VCaP (cell line): Measurements from ENCODE around the gene SPPL2C.

ENCODE experiments used
- H3K27ac ChIP-seq: fragments of 450-650 bp; 2 replicates; pipeline ENCODE4 v1.5.1; 2017
- CTCF ChIP-seq: fragments of 450-650 bp; conservative IDR thresholded peaks from 2 replicates; pipeline ENCODE4 v1.5.1; 2017; ENCODE audit warnings: mild to moderate bottlenecking, moderate library complexity

SPPL2C gene

DNA sequence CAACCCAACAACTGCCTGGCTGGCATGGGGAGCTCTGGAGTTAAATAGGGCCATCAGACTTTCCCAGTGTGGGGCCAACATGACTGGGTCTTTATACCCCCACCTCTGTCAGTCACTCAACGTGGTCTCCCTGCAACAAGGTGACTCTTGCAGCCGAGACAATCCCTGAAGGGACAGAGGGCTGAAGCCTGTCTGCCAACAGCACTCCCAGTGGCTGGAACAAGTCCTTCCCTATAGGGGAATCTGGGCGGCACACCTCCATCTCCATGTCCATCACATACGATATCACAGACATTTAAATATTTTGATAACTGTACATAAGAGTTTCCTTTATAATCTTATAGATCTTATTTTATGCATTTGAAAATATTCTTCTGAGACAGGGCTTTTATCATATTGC is 44.9 kb downstream of the SPPL2C start:
- TF ChIP-seq CTCF = peak; percentile 45

DNA sequence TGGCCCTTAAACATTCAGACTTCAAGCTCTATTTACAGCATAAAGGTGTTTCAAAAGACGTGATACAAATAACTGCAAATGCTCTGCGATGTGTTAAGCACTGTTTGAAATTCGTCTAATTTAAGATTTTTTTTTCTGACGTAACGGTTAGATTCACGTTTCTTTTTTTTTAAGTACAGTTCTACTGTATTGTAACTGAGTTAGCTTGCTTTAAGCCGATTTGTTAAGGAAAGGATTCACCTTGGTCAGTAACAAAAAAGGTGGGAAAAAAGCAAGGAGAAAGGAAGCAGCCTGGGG is 49.0 kb downstream of the SPPL2C start:
- peak overlapping the region; percentile 91 for H3K27ac ChIP-seq

More for the DNA sequence above, 44.9 kb downstream of the SPPL2C start:
- H3K27ac ChIP-seq = no peak overlapping the region

GRCh38 chr17:45894022-45894784 is 49.5 kb downstream of the SPPL2C start, which contains the start of gene MAPT:
Gene MAPT, plus strand, starts transcription at chr17:45894554. Its CDS starts 67,784 bp downstream, at chr17:45962338.
- peak; percentile 100 for TF ChIP-seq CTCF
- H3K27ac ChIP-seq = peak within 1 kb of the TSS; percentile 91

More for the DNA sequence above, 49.0 kb downstream of the SPPL2C start:
- no peak for TF ChIP-seq CTCF

- peak; percentile 62 for TF ChIP-seq CTCF
Measured at GRCh38 chr17:45895304-45895968, 50.8 kb downstream of the SPPL2C start.

GRCh38 chr17:45895969-45896785 is 51.5 kb downstream of the SPPL2C start:
- TF ChIP-seq CTCF = no peak
- peak overlapping the region; percentile 91 for H3K27ac ChIP-seq

More at GRCh38 chr17:45895304-45895968, 50.8 kb downstream of the SPPL2C start:
- peak overlapping the region; percentile 91 for H3K27ac ChIP-seq
